Measurements from ENCODE around the gene ROPN1B. TPM values are rescaled to one million over a fixed set of nuclear protein-coding genes. Genes with fewer than 3 reads are reported as not detected.
"Not testable (repeated sequence)": the region's sequence is repeated elsewhere in the genome, so short reads cannot be mapped to it uniquely, and the experiment has no call there.

The ROPN1B gene
- total and polyA plus RNA-seq, 4 experiments from 2014 or later: not detected

DNA sequence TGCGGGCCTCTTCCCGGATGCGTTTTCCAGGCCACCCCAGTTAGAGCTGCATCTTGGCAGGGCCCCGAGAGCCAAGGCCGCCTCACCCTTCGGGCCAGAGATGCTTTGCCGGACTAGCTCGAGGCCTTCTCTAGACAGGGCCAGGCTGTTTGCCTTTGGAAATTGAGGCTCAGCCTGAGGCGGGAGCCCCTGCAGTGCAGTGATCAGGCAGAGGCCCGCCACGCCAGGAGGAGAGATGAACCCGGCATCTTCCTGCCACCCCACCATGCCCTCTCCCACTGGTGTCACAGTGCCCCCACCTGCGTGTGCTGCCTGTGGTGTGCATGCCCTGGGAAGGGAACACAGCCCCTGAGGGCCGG lies 8.9 kb upstream of the ROPN1B start:
- Mint-ChIP-seq H3K27me3 (peaks cover 14 to 18% of the 10 kb centered on the region in 2 donors), H3K36me3 (peaks cover 0 to 4% of the 10 kb centered on the region in 2 donors), H3K9me3 (peaks cover 0 to 2% (median 0%) of the 10 kb centered on the region in 8 donors), H3K4me1 (no peaks in the 10 kb centered on the region), H3K4me3 (no peak overlapping the region), H3K27ac (no peak overlapping the region)
- ChIA-PET CTCF (ENCODE audit: partially characterized antibody) (no interaction called here), POLR2A (ENCODE audit: partially characterized antibody) (no interaction called here)
- no peak for DNase-seq
- intact Hi-C loops (cut with micrococcal nuclease): no loop called here
- Histone ChIP-seq H3K27ac (ENCODE audit: low read depth, low read length) (no peak overlapping the region), H3K4me1 (ENCODE audit: insufficient read depth, low read length) (no peaks in the 10 kb centered on the region), H3K27me3 (ENCODE audit: insufficient read depth, low read length) (no peaks in the 10 kb centered on the region), H3K4me3 (ENCODE audit: low read length in 2 of 2) (no peak overlapping the region), H3K36me3 (ENCODE audit: insufficient read depth, low read length) (no peaks in the 10 kb centered on the region), H3K9me3 (ENCODE audit: control insufficient read depth in 1 of 2, low read length in 2 of 2) (no peaks in the 10 kb centered on the region)

DNA sequence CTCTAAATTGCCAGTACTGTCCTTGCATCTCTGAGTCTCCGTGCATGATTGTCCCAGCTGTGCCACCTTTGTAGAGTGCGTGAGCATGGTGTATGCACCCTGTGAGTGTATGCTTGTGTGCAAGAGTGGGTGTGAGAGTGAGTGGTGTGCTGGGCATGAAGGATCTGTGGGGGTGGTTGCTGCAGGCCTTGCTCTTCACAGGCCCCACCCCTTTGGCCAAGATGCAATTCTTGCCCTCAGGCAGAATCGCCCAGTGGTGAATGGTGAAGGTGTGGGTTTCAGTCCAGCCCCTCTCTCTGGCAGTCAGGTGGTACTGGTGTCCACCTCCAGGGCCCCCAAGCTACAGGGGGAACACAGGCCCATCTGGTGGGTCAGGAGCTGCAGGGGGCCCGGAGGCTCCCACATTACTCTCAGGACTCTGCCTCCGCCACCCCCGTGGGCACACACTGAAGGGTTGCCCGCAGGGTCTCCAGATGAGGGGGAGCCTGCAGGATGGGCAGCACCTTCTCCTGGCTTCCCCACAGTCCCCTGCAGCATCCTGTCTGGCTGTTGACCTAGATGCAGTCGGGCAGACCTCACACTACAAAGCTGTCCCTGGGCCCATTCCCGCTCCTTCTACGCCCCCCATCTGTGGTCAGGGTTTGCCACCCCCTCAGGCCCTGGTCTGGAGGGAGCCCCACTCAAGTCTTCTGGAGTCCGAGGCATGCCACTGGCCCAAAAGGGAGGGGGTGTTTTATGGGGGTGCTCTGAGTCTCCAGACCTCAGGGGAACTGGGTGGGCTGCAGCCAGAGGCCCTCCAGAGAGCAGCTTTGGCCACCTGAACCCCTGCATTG lies 8.3 kb upstream of the ROPN1B start:
- Mint-ChIP-seq H3K4me1 (no peaks in the 10 kb centered on the region), H3K36me3 (peaks cover 0 to 4% of the 10 kb centered on the region in 2 donors), H3K27me3 (peaks cover 14 to 16% of the 10 kb centered on the region in 2 donors), H3K27ac (no peak overlapping the region), H3K9me3 (peaks cover 0 to 2% (median 0%) of the 10 kb centered on the region in 8 donors), H3K4me3 (no peak overlapping the region)
- H3K27me3 ChIP-seq (ENCODE audit: insufficient read depth, low read length): no peaks in the 10 kb centered on the region
- intact Hi-C loops (cut with micrococcal nuclease): no loop called here
- no peak overlapping the region for H3K27ac ChIP-seq (ENCODE audit: low read depth, low read length)
- H3K4me1 ChIP-seq (ENCODE audit: insufficient read depth, low read length): no peaks in the 10 kb centered on the region
- POLR2A ChIA-PET (ENCODE audit: partially characterized antibody): no interaction called here
- H3K9me3 ChIP-seq (ENCODE audit: control insufficient read depth in 1 of 2, low read length in 2 of 2): no peaks in the 10 kb centered on the region
- H3K36me3 ChIP-seq (ENCODE audit: insufficient read depth, low read length): no peaks in the 10 kb centered on the region
- DNase-seq: no peak
- CTCF ChIA-PET (ENCODE audit: partially characterized antibody): no interaction called here
- no peak overlapping the region for H3K4me3 ChIP-seq (ENCODE audit: low read length in 2 of 2)

DNA sequence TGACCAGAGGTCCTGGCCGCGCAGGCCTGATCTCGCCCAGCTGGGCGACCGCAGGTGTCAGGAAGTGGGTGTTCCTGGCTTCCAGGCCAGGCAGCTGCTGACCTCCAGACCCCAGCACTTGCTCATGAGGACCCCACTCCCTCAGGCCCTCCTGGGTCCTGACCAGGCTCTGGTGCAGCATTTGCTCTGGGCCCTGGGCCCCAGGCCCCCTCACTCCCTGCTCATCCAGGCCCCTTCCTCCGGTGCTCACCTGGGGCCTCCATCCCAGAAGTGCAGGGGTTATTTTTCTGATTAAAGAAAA lies 7.7 kb upstream of the ROPN1B start:
- H3K27ac ChIP-seq (ENCODE audit: low read depth, low read length): no peak overlapping the region
- Mint-ChIP-seq H3K4me1 (no peaks in the 10 kb centered on the region), H3K27me3 (peaks cover 14 to 16% of the 10 kb centered on the region in 2 donors), H3K27ac (no peak overlapping the region), H3K9me3 (peaks cover 0 to 2% (median 0%) of the 10 kb centered on the region in 8 donors), H3K36me3 (peaks cover 0 to 4% of the 10 kb centered on the region in 2 donors), H3K4me3 (no peak overlapping the region)
- no peak for DNase-seq
- ChIA-PET POLR2A (ENCODE audit: partially characterized antibody) (no interaction called here), CTCF (ENCODE audit: partially characterized antibody) (no interaction called here)
- H3K36me3 ChIP-seq (ENCODE audit: insufficient read depth, low read length): no peaks in the 10 kb centered on the region
- H3K4me1 ChIP-seq (ENCODE audit: insufficient read depth, low read length): no peaks in the 10 kb centered on the region
- H3K4me3 ChIP-seq (ENCODE audit: low read length in 2 of 2): no peak overlapping the region
- intact Hi-C loops (cut with micrococcal nuclease): no loop called here
- no peaks in the 10 kb centered on the region for H3K9me3 ChIP-seq (ENCODE audit: control insufficient read depth in 1 of 2, low read length in 2 of 2)
- no peaks in the 10 kb centered on the region for H3K27me3 ChIP-seq (ENCODE audit: insufficient read depth, low read length)

DNA sequence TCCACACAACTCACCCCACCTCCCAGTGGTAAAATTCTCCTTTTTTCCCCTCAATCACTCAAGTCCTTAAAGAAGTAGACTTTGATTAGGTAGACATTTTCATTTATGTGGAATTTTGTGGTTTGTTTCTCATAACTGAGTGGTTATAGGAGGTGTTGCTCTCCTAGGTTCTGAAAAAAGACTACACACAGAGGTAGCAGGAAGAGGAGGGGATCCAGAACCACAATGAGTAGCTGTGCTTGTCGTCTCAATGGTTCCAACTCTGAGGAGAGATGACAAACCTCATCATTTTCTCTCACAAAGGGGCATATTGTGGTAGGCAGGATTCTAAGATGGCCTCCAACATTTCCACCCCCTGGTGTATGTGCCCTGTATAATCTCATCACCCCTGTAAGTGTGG lies 5.1 kb upstream of the ROPN1B start:
- H3K27me3 ChIP-seq (ENCODE audit: insufficient read depth, low read length); H3K4me1 Mint-ChIP-seq; H3K9me3 Mint-ChIP-seq; H3K36me3 ChIP-seq (ENCODE audit: insufficient read depth, low read length); H3K4me1 ChIP-seq (ENCODE audit: insufficient read depth, low read length); H3K9me3 ChIP-seq (ENCODE audit: control insufficient read depth in 1 of 2, low read length in 2 of 2); H3K27ac ChIP-seq (ENCODE audit: low read depth, low read length); H3K27ac Mint-ChIP-seq; DNase-seq; H3K36me3 Mint-ChIP-seq; H3K4me3 Mint-ChIP-seq; H3K4me3 ChIP-seq (ENCODE audit: low read length in 2 of 2); intact Hi-C loops (cut with micrococcal nuclease); H3K27me3 Mint-ChIP-seq; CTCF ChIA-PET (ENCODE audit: partially characterized antibody); POLR2A ChIA-PET (ENCODE audit: partially characterized antibody): not testable (repeated sequence)

DNA sequence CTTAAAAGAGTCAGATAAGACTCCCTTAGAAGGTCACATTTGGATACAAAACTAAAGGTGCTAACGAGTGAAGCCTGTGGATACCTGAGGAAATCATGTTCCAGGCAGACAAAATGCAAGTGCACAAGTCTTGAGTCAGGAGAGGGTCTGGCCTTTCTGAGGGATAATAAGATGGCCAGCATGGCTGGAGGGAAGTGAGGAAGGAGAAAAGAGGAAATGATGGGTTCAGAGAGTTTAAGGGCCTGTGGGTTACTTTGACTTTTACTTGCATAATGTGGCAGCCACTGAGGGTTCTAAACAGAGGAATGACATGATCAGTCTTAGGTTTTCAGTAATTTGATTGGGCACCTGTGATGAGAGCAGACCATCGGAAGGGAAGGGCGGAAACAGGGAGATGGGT lies 3.5 kb upstream of the ROPN1B start:
- Mint-ChIP-seq H3K9me3 (no peaks in the 10 kb centered on the region), H3K27me3 (peaks cover 5 to 8% of the 10 kb centered on the region in 2 donors), H3K4me1 (peaks cover 0 to 3% (median under 1%) of the 10 kb centered on the region in 4 donors), H3K4me3 (no peak overlapping the region), H3K36me3 (no peaks in the 10 kb centered on the region), H3K27ac (no peak overlapping the region)
- Histone ChIP-seq H3K27ac (ENCODE audit: low read depth, low read length) (no peak overlapping the region), H3K9me3 (ENCODE audit: control insufficient read depth in 1 of 2, low read length in 2 of 2) (no peaks in the 10 kb centered on the region), H3K4me1 (ENCODE audit: insufficient read depth, low read length) (no peaks in the 10 kb centered on the region), H3K4me3 (ENCODE audit: low read length in 2 of 2) (no peak overlapping the region), H3K36me3 (ENCODE audit: insufficient read depth, low read length) (no peaks in the 10 kb centered on the region), H3K27me3 (ENCODE audit: insufficient read depth, low read length) (no peaks in the 10 kb centered on the region)
- CTCF ChIA-PET (ENCODE audit: partially characterized antibody): no interaction called here
- POLR2A ChIA-PET (ENCODE audit: partially characterized antibody): no interaction called here
- intact Hi-C loops (cut with micrococcal nuclease): no loop called here
- DNase-seq: no peak

DNA sequence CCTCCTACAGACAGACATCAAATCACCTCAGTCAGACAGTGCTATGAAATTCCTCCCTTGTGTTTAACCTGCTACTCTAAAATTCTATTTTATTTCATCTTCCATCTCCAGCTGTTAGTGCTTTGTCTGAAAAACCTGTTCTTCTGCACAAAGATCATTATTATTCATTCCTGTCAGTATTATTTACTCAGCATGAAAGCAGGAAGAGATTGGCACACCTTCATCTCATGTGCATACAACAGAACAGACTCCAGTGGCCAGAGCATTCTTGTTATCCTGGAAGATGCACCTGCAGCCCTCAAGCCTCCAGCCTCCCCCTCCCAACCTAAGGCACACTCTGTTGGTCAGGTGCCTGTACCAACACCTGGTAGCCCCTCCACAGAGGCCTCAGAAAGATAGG lies 1.8 kb upstream of the ROPN1B start:
- Histone ChIP-seq H3K36me3 (ENCODE audit: insufficient read depth, low read length) (no peaks in the 10 kb centered on the region), H3K27me3 (ENCODE audit: insufficient read depth, low read length) (peaks cover 8% of the 10 kb centered on the region), H3K9me3 (ENCODE audit: control insufficient read depth in 1 of 2, low read length in 2 of 2) (no peaks in the 10 kb centered on the region), H3K4me1 (ENCODE audit: insufficient read depth, low read length) (peaks cover 4% of the 10 kb centered on the region), H3K27ac (ENCODE audit: low read depth, low read length) (no peak overlapping the region), H3K4me3 (ENCODE audit: low read length in 2 of 2) (no peak overlapping the region)
- intact Hi-C loops (cut with micrococcal nuclease): no loop called here
- ChIA-PET CTCF (ENCODE audit: partially characterized antibody) (no interaction called here), POLR2A (ENCODE audit: partially characterized antibody) (no interaction called here)
- H3K4me1 Mint-ChIP-seq: peaks cover 3 to 4% (median 4%) of the 10 kb centered on the region in 4 donors
- DNase-seq: no peak
- H3K36me3 Mint-ChIP-seq: no peaks in the 10 kb centered on the region
- H3K27ac Mint-ChIP-seq: no peak overlapping the region
- H3K9me3 Mint-ChIP-seq: no peaks in the 10 kb centered on the region
- peaks cover 12% of the 10 kb centered on the region in 2 donors for H3K27me3 Mint-ChIP-seq
- H3K4me3 Mint-ChIP-seq: no peak overlapping the region

DNA sequence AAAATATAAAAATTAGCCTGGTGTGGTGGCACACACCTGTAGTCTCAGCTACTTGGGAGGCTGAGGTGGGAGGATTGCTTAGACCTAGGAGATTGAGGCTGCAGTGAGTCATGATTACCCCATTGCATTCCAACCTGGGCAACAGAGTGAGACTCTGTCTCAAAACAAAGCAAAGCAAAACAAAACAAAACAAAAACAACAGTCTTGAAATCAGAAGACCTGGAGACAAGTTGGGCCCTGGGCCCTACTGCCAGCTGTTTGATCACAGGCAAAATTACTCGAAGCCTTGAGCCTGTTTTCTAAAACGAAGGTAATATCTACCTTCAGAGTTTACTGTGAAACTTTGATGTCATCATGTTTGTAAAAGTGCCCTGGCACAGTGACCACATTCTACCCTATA lies 857 bp upstream of the ROPN1B start:
- CTCF ChIA-PET (ENCODE audit: partially characterized antibody): not testable (repeated sequence)

More for the DNA sequence above, 857 bp upstream of the ROPN1B start:
- Mint-ChIP-seq H3K27ac (peak overlapping the region in 1 of 7 donors; percentile 28), H3K4me3 (peak overlapping the region in 2 of 8 donors; percentile 4 to 9), H3K27me3 (peaks cover 12 to 16% of the 10 kb centered on the region in 2 donors)
- H3K4me1 Mint-ChIP-seq; intact Hi-C loops (cut with micrococcal nuclease); H3K36me3 ChIP-seq (ENCODE audit: insufficient read depth, low read length); H3K4me3 ChIP-seq (ENCODE audit: low read length in 2 of 2); H3K27me3 ChIP-seq (ENCODE audit: insufficient read depth, low read length); POLR2A ChIA-PET (ENCODE audit: partially characterized antibody); H3K27ac ChIP-seq (ENCODE audit: low read depth, low read length); DNase-seq; H3K9me3 ChIP-seq (ENCODE audit: control insufficient read depth in 1 of 2, low read length in 2 of 2); H3K36me3 Mint-ChIP-seq; H3K9me3 Mint-ChIP-seq: not testable (repeated sequence)
- H3K4me1 ChIP-seq (ENCODE audit: insufficient read depth, low read length): peaks cover 10% of the 10 kb centered on the region

Measured in CD4-positive, alpha-beta memory T cell (primary cell).